D721Med (cell line): Measurements from ENCODE around the gene CCDC134.

Experiments used
- DNase-seq: peaks from one replicate; pipeline ENCODE4 v3.0.0; 2011; ENCODE audit warnings: low spot score; ENCODE audit not compliant: insufficient read length
- FAIRE-seq: peaks from 2 replicates; lab custom pipeline; 2011; peaks lifted over from hg19 to GRCh38; lab: Jason Lieb, UNC
- CTCF ChIP-seq: IDR thresholded peaks from 2 replicates; pipeline ENCODE4 v1.5.1; 2012; ENCODE audit warnings: mild to moderate bottlenecking, control low read depth; ENCODE audit not compliant: insufficient read depth; ENCODE audit errors: missing control alignments

The CCDC134 gene

DNA sequence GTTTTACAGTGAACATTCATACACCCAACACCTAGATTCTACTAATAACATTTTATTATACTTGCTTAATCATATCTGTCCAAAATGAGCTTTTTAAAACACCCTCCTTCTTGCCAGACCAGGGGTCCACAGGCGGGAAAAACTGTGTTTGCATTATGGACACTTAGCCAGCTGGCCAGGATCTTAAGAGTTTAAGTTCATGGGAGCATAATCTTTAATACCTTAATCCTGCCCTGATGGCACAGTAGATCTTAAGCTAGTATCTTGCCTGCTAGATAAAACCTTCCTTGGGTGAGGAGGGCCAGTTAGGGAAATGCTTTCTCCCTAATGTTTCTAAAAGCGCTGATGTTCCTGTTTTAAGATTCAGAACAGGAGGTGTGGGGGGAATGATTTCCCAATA is 13.1 kb upstream of the CCDC134 start:
- no peak for DNase-seq
- no peak for FAIRE-seq
- no peak for TF ChIP-seq CTCF

- FAIRE-seq (no peak), DNase-seq (no peak)
- TF ChIP-seq CTCF = no peak
Measured at GRCh38 chr22:41793871-41794270, 6.6 kb upstream of the CCDC134 start.

DNA sequence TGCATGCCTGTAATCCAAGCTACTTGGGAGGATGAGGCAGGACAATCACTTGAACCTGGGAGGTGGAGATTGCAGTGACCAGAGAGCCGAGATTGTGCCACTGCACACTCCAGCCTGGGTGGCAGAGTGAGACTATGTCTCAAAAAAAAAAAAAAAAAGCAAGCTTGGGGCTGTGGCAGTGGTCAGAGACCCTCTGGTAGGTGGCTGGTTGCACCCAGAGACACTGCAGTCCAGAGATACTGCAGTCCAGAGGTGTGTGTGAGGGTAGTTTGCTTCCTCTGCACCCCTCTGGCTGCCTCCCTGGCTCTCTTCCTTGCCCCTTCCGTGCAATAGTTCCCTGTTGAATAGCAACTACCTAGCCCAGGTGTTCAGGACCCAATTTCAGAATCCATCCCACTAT is 1.7 kb upstream of the CCDC134 start:
- TF ChIP-seq CTCF = no peak
- no peak for DNase-seq
- FAIRE-seq = no peak

GRCh38 chr22:41799486-41800347 is 762 bp upstream of the CCDC134 start:
- FAIRE-seq (no peak), DNase-seq (no peak)
- no peak for TF ChIP-seq CTCF

GRCh38 chr22:41801147-41801819 is 804 bp downstream of the CCDC134 start:
- FAIRE-seq = no peak
- DNase-seq = no peak
- TF ChIP-seq CTCF = no peak

DNA sequence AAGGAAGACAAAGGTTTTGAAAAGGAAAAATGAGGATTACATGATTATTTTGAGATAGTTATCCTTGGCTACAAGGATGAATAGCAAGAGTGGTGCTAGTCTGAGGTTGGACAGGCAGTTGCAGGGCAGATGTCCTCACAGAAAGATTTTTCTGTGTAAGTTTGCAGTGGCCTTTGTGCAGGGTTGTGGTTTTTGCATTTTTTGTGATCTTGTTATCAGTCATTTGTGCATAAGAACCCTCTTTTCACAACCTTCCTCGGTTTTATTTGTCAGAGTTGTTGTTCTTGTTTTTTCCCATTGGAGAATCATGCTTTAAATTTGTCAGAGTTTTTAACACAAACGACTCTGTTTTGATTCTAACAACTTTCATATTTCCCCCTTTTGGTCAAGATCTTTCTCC is 1.4 kb downstream of the CCDC134 start:
- DNase-seq (no peak), FAIRE-seq (no peak)
- TF ChIP-seq CTCF = no peak

DNA sequence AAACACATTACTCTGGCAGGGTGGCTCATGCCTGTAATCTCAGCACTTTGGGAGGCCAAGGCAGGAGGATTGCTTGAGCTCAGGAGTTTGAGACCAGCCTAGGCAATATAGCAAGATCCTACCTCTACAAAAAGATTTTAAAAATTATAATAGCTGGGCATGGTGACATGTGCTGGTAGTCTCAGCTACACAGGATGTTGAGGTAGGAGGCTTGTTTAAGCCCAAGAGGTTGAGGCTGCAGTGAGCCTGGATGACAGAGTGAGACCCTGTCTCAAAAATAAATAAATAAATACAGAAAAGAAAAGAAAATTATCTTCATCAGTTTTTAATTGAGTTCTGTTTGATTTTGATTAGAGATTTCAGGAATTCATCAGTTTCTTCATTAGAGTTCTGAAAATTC is 5.2 kb downstream of the CCDC134 start:
- TF ChIP-seq CTCF = no peak
- no peak for DNase-seq
- no peak for FAIRE-seq
